DOHH2 (cell line): ENCODE data around the gene MGAT5.

Experiments
- H3F3A ChIP-seq: fragments of 200-600 bp; sonication (generic), shearing (Covaris generic); 2 replicates; pipeline ENCODE4 v1.6.0; 2016; ENCODE audit warnings: antibody characterized with exemption, mild to moderate bottlenecking; ENCODE audit not compliant: control insufficient read depth, insufficient read depth
- H3K27ac ChIP-seq: fragments of 200-600 bp; sonication (generic); 2 replicates; pipeline ENCODE4 v1.5.1; 2014; ENCODE audit warnings: low read depth, mild to moderate bottlenecking, low read length, moderate library complexity
- H3K27me3 ChIP-seq: fragments of 200-600 bp; sonication (generic); 2 replicates; pipeline ENCODE4 v1.6.1; 2014; ENCODE audit warnings: mild to moderate bottlenecking, low read length, mixed read lengths; ENCODE audit not compliant: control insufficient read depth
- H3K36me3 ChIP-seq: fragments of 200-600 bp; sonication (generic); 2 replicates; pipeline ENCODE4 v1.6.1; 2014; ENCODE audit warnings: mild to moderate bottlenecking, low read length, moderate library complexity, mixed read lengths; ENCODE audit not compliant: control insufficient read depth
- H3K4me1 ChIP-seq: fragments of 200-600 bp; sonication (generic); 2 replicates; pipeline ENCODE4 v1.6.1; 2014; ENCODE audit warnings: mild to moderate bottlenecking, low read length, mixed read lengths; ENCODE audit not compliant: control insufficient read depth
- H3K4me2 ChIP-seq: fragments of 200-600 bp; sonication (generic); 2 replicates; pipeline ENCODE4 v1.6.0; 2014; ENCODE audit warnings: mild to moderate bottlenecking, low read length, moderate library complexity
- H3K4me3 ChIP-seq: fragments of 200-600 bp; sonication (generic); 2 replicates; pipeline ENCODE4 v1.5.1; 2014; ENCODE audit warnings: mild to moderate bottlenecking, low read length, mixed read lengths
- H3K79me2 ChIP-seq: fragments of 200-600 bp; sonication (generic); 2 replicates; pipeline ENCODE4 v1.6.1; 2014; ENCODE audit warnings: mild to moderate bottlenecking, low read length, mixed read lengths; ENCODE audit not compliant: control insufficient read depth
- H3K9me2 ChIP-seq: fragments of 200-600 bp; sonication (generic); replicated peaks from 2 replicates; pipeline ENCODE4 v1.6.1; 2014; ENCODE audit warnings: mild to moderate bottlenecking, low read length, mixed read lengths; ENCODE audit not compliant: control insufficient read depth
- H3K9me3 ChIP-seq: fragments of 200-600 bp; sonication (generic); 2 replicates; pipeline ENCODE4 v1.6.1; 2014; ENCODE audit warnings: antibody characterized with exemption, low read length, mixed read lengths; ENCODE audit not compliant: control insufficient read depth, insufficient read depth
- H4K20me1 ChIP-seq: fragments of 200-600 bp; sonication (generic); 2 replicates; pipeline ENCODE4 v1.6.0; 2014; ENCODE audit warnings: low read depth, mild to moderate bottlenecking, antibody characterized with exemption, low read length, moderate library complexity; ENCODE audit not compliant: control insufficient read depth, insufficient read depth
- EZH2phosphoT487 ChIP-seq: fragments of 200-600 bp; sonication (generic); IDR thresholded peaks from 2 replicates; pipeline ENCODE4 v1.6.1; 2017; ENCODE audit warnings: borderline replicate concordance, mild to moderate bottlenecking, antibody characterized with exemption, low read length, moderate library complexity, mixed read lengths
- TF ChIP-seq, protein P1 (sequence below): fragments of 200-600 bp; sonication (generic); IDR thresholded peaks from one replicate; pipeline ENCODE4 v1.5.1; 2014; ENCODE audit warnings: antibody characterized with exemption, mild to moderate bottlenecking, low read depth, low read length; ENCODE audit not compliant: poor library complexity, severe bottlenecking

Gene MGAT5

GRCh38 chr2:134449751-134450513 lies 196.1 kb downstream of the MGAT5 start:
- Histone ChIP-seq H3K4me1 (no peaks in the 10 kb centered on the region), H3K4me3 (no peak overlapping the region), H3K27me3 (no peaks in the 10 kb centered on the region), H3K9me2 (no peaks in the 10 kb centered on the region), H3K79me2 (no peaks in the 10 kb centered on the region), H3F3A (no peaks in the 10 kb centered on the region), H3K27ac (no peak overlapping the region), H3K9me3 (no peaks in the 10 kb centered on the region), H4K20me1 (no peaks in the 10 kb centered on the region), H3K4me2 (no peak overlapping the region), H3K36me3 (peaks cover 13% of the 10 kb centered on the region)
- no peak for TF ChIP-seq EZH2phosphoT487
- TF ChIP-seq, protein P1, sequence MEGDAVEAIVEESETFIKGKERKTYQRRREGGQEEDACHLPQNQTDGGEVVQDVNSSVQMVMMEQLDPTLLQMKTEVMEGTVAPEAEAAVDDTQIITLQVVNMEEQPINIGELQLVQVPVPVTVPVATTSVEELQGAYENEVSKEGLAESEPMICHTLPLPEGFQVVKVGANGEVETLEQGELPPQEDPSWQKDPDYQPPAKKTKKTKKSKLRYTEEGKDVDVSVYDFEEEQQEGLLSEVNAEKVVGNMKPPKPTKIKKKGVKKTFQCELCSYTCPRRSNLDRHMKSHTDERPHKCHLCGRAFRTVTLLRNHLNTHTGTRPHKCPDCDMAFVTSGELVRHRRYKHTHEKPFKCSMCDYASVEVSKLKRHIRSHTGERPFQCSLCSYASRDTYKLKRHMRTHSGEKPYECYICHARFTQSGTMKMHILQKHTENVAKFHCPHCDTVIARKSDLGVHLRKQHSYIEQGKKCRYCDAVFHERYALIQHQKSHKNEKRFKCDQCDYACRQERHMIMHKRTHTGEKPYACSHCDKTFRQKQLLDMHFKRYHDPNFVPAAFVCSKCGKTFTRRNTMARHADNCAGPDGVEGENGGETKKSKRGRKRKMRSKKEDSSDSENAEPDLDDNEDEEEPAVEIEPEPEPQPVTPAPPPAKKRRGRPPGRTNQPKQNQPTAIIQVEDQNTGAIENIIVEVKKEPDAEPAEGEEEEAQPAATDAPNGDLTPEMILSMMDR = no peak

- H3K79me2 ChIP-seq = no peaks in the 10 kb centered on the region
- TF ChIP-seq EZH2phosphoT487 = no peak
- TF ChIP-seq, protein P1 = no peak
- no peaks in the 10 kb centered on the region for H3K9me2 ChIP-seq
- H3K27me3 ChIP-seq = no peaks in the 10 kb centered on the region
- no peaks in the 10 kb centered on the region for H4K20me1 ChIP-seq
- no peak overlapping the region for H3K27ac ChIP-seq
- H3K9me3 ChIP-seq = no peaks in the 10 kb centered on the region
- H3K4me3 ChIP-seq = no peak overlapping the region
- peaks cover 13% of the 10 kb centered on the region for H3K36me3 ChIP-seq
- no peaks in the 10 kb centered on the region for H3F3A ChIP-seq
- H3K4me1 ChIP-seq = no peaks in the 10 kb centered on the region
- H3K4me2 ChIP-seq = no peak overlapping the region
Observed at GRCh38 chr2:134451347-134451630, 197.4 kb downstream of the MGAT5 start.

GRCh38 chr2:134452042-134452733 lies 198.3 kb downstream of the MGAT5 start:
- Histone ChIP-seq H3K79me2 (no peaks in the 10 kb centered on the region), H3K27me3 (no peaks in the 10 kb centered on the region), H3K9me3 (no peaks in the 10 kb centered on the region), H3K4me2 (no peak overlapping the region), H3K27ac (no peak overlapping the region), H3K4me3 (no peak overlapping the region), H3K4me1 (no peaks in the 10 kb centered on the region), H3F3A (no peaks in the 10 kb centered on the region), H4K20me1 (no peaks in the 10 kb centered on the region), H3K9me2 (no peaks in the 10 kb centered on the region), H3K36me3 (peaks cover 13% of the 10 kb centered on the region)
- no peak for TF ChIP-seq EZH2phosphoT487
- TF ChIP-seq, protein P1 = no peak
